Activated gamma-delta T cell (primary cell): ENCODE data around the gene NOB1.
"Not testable (repeated sequence)": the region's sequence is repeated elsewhere in the genome, so short reads cannot be mapped to it uniquely, and the experiment has no call there.

Source experiments
- DNase-seq: peaks from one replicate; lab custom pipeline; 2025; lab: John Stamatoyannopoulos, UW
- total RNA-seq, 2 donors: gene quantifications; one replicate each; lab custom pipeline; 2026; lab: John Stamatoyannopoulos, UW

NOB1 gene
- total RNA-seq: 25.0 to 28.4 reads per million in 2 donors

DNA sequence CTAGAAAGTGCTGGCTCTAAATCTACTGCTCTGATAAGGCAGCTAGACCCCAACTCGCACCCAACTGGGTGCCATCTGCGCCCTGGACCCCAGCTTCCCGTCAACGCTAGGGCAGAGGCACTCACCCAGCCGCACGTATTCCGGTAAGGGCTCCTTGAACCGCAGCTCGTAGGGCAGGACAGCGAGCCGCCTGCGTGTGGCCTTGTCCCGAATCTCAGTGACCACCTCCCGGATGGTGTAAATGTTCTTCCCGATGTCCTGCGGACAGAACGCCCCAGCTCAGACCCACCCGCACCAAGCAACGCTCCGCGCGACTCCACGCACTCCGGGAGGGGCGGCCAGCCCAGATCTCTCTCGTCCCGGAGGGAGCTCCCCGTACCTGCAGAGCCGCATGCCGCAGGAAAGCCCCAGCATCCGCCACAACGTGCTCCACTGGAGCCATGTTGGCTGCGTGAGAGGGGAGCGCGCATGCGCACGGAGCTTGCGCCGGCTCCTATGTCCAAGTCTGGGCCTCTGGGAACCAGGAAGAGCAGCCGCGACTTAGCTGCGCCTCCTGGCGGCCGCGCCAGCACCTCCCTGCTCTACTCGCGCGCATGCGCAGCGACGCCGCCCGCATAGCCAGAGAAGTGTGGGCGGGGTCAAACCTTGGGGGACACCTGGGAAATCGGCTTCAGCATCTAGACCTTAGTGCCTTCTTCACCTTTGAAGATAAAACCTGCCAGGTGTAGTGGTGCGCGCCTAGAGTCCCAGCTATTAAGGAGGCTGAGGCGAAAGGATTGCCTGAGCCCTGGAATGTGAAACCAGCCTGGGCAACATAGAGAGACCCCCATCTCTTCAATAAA is at the start of gene NOB1:
TSS of gene NOB1 (minus strand) at position 458 of the 842 bp plus-strand sequence. CDS start at position 442, 16 bp downstream.
- peak; percentile 99 for DNase-seq

DNA sequence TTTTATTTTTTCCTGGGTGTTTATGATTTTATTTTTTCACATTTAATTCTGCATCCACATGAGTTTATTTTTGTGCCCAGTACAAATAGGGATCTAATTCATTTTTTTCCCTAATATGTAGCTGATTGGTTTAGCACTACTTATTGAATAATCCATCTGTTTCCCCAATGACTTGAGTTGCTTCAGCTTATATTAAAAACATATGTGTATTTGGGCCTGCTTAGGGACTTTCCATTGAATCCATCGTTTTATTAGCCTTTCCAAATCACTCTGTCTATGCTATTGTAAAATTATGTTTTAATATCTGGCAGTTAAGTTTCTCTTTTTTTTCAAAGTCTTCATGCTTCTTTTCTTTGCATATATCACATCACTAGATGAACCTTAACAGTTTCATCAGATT is 49.6 kb upstream of the NOB1 start:
- no peak for DNase-seq

DNA sequence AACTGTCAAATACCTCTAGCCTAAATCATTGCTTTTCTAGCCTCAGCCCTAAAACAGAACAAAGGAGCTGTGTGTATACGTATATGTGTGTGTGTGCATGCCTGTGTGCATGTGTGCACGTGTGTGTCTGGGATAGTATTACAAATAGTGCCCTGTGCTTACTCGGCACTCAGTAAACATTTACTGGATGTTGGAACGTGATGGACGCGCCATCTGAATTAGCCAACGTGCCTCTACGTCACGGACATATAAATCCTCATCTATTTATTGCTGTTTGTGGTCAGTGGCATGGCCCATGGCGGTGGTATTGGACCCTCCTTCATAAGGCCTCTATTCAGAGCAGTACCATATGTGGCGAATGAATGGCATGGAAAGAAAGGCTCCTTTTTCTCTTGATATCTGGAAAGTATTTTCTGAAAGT is 44.9 kb upstream of the NOB1 start:
- DNase-seq: no peak

DNA sequence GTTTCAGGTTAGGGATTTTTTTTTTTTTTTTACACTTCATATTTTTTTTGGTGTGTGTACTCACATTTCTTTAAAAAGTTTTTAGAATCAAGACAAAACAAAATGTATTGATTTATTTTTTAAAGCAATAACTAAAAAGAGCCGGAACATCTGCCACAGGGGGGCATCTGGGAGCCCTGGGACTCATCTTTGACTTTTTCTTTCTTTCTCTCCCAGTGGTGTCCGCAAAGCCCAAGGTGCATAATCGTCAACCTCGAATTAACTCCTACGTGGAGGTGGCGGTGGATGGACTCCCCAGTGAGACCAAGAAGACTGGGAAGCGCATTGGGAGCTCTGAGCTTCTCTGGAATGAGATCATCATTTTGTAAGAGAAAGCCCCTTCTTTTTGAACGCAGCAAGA is 43.7 kb upstream of the NOB1 start:
- no peak for DNase-seq

DNA sequence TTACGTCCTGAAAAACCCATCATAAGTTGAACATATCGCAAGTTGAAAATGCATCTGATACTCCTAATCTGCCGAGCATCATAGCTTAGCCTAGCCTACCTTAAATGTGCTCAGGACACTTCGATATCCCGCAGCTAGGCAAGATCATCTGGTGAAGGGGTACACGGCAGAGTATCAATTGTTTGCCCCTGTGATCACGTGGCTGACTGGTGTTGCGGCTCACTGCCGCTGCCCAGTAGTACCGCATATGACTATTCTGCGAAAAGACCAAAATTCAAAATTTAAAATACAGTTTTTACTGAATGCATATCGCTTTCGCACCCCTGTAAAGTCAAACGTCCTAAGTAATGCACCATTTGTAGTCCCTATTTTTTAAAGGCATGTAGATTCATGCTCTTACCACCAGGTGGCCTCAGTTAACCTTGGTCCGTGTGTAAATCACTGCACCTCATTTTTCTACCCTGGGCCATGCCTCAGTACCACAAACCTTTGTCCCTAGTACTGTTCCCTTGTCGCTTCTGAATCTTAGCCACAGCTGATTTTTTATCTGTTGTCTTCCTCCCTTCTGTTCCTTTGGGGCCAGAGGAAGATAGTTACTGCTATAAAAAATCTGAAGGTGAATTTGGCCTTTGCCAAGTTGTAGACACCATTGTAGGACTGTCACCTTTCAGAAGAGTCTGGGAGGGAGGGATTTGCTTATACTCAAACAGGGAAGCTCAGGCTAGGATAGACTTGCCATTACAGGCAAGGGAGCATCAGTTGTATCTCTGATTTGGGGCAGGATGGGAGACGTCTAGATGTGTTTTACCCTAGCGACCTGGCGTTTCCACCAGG is 41.8 kb upstream of the NOB1 start:
- no peak for DNase-seq

DNA sequence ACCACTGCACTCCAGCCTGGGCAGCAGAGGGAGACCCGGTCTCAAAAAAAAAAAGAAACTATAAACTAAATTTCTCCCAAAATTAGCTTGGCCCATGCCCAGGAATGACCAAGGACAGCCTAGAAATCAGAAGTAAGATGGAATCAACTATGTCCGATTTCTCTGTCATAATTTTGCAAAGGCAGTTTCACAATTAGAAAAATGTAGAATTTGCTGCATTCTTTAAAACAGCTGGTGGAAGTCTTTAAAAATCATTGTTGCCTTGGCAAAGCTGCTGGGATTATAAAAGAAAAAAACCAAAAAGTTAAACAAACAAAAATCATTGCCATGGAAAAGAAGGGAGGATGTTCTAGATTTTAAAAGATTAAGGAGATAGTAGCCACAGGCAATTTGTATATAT is 39.8 kb upstream of the NOB1 start:
- no peak for DNase-seq

DNA sequence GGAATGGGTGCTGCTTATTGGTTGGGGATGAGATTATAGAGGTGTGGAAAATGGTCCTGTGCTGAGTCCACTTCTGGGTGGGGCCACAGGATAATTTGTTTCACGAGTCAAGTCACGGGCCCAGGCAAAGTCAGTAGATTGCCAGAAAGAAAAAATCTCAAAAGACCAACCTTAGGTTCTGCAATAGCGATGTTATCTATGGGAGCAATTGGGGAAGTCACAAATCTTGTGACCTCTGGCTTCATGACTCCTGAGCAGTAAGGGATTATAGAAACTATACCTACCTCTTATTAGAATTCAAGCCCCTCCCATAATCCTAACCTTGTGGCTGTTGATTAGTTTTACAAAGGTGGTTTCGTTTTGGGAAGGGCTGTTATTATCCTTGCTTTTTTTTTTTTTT is 38.8 kb upstream of the NOB1 start:
- DNase-seq: no peak

DNA sequence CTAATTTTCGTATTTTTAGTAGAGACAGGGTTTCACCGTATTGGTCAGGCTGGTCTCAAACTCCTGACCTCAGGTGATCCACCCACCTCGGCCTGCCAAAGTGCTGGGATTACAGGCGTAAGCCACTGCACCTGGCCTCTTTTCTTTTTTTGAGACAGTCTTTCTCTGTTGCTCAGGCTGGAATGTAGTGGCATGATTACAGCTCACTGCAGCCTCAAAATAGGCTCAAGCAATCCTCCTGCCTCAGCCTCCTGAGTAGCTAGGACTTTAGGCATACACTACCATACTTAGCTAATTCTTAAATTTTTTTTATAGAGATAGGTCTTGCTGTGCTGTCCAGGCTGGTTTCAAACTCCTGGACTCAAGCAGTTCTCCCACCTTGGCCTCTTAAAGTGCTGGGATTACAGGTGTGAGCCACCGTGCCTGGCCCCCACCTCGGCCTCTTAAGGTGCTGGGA is 36.7 kb upstream of the NOB1 start:
- not testable (repeated sequence) for DNase-seq

DNA sequence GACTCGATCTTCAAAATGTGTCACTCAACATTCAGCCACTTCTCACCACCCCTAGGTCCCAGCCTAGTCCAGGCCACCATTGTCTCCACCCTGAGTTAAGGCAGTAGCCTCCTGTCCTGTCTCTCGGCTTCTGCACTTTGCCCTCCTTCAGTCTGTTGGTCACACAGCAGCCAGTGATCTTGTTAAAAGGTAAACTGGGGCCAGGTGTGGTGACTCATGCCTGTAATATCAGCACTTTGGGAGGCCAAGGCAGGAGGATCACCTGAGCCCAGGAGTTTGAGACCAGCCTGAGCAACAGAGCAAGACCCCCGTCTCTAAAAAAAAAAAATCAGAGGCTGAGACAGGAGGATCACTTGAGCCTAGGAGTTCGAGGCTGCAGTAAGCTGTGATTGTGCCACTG is 33.2 kb upstream of the NOB1 start:
- DNase-seq: no peak

DNA sequence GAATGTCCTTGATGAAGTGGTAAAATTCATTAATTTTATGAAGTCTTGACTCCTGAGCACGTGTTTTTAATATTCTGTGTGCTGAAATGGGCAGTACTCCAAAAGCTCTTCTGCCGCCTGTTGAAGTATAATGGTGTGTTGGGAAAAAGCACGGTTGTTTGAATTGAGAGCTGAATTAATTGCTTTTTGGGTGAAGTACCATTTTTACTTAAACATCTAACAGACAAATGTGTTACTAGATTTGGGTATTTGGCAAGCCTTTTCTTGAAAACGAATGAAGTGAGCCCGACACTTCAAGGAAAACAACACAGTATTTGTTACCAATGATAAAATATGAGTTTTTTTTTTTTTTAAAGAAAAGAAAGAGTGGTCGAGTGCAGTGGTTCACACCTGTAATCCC is 29.9 kb upstream of the NOB1 start:
- no peak for DNase-seq

DNA sequence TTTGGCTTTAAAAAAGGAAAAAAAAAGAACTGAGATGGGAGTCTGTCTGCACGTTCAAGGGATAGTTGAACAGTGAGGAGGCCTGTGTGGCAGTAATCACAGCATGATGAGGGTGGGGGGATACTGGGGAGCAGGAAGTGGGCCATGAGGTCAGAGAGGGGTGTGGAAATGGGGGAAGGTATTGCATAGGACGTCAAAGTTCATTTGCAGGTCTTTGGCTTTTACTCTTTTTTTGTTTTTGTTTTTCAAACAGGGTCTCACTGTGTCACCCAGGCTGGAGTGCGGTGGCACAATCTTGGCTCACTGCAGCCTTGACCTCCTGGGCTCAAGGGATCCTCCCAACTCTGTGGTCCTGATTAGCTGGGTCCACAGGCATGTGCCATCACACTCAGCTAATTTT is 26.4 kb upstream of the NOB1 start:
- no peak for DNase-seq

DNA sequence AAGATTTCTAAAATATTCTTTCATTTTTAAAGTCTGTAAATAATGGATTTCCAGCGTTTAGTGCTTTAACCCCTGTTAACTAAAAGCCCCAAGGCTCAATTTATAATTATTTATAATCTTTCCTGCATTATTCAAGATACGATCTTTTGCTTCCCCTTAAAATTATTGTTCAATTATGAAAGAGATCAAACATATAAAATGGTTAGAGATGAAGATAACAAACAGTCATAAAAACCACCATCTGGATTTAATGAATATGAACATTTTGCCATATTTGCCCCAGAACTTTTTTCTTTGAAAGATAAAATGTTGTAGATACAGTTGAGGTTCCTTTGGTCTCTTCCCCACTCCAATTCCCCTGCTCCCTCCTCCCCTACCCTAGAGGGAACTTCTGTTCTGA is 25.0 kb upstream of the NOB1 start:
- DNase-seq: no peak

DNA sequence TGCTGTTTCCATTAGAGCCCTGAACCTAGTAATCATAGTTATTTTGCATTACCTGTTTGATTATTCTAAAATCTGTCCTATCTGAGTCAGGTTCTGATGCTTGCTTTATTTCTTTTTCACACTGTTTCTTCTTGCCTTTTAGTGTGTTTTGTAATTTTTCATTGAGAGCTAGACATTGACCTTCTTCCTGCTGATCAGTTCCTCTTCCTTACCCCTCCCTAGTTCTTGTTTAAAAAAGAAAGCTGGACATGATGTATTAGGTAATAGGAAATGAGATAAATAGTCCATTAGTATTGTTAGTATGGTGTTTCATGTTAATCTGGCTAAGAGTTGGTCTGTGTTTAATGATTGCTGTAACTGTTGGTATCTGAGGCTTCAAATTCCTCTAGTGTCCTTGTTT is 20.8 kb upstream of the NOB1 start:
- DNase-seq: no peak

DNA sequence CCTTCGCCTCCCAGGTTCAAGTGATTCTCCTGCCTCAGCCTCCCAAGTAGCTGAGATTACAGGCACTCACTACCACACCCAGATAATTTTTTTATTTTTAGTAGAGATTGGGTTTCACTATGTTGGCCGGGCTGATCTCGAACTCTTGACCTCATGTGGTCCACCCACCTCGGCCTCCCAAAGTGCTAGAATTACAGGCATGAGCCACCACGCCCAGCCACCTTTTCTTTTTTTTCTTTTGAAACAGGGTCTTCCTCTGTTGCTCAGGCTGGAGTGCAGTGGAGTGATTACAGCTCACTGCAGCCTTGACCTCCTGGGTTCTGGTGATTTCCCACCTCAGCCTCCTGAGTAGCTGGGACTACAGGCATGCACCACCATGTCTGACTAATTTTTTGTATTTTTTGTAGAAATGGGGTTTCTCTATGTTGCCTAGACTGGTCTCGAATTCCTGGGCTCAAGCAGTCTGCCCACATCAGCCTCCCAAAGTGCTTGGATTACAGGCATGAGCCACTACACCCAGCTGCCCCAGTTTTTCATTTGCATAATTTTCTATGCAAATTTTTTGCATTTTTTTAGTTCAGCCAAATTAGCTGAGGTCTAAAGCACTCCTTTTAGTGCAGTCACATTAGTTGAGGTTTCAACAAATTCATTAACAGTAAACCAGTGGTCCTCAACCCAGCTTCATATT is 18.7 kb upstream of the NOB1 start:
- no peak for DNase-seq

DNA sequence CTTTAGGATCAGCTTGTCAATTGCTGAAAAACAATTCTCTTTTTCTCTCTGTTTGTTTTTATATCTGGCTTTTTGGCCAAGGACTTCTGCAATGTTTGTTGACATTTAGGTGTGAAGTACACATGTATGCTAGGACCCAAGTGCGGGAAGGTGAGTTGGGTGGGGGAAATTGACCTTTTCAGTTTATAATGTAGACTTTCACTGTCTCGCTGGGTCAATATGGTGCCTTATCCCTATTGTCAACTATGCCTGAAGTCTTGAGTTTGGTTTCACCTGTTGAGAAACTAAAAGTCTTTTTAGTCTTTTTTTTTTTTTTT is 16.9 kb upstream of the NOB1 start:
- no peak for DNase-seq

DNA sequence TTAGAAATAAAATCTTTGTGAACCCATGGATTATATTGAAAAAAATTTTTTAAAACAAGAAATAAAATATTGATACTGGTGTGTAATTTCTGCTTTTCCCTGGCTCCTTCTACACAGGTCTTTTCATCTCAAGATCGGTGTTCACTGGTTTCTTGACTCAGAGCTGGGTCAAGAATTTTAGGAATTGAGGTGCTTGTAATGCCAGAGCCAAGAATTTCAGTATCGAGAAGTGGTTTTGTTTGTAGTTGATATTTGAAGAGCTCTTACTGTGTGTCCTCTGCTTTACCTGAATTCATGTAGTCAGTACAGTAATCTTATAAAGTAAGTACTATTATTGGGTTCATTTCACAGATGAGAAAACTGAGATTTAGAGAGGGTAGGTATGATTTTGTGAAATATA is 14.7 kb upstream of the NOB1 start:
- DNase-seq: no peak

DNA sequence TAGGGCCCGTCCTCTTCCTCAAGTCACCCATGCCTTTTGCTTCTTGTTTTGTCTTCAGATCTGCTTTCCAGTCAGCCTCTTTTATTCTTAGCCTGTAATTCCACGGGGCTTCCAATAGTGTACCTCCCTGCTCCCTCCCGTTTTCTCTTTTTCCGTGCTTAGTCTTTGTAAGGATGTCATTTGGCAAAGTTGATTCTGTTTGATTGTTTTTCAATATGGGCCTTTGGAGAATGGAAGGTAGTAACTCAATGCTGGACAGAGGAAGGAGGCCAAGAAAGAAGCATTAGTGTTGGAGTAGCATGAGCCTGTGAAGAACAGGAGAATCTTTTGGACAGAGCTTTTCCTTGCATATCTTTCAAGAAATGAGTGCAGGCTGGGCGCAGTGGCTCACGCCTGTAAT is 13.9 kb upstream of the NOB1 start:
- DNase-seq: no peak

DNA sequence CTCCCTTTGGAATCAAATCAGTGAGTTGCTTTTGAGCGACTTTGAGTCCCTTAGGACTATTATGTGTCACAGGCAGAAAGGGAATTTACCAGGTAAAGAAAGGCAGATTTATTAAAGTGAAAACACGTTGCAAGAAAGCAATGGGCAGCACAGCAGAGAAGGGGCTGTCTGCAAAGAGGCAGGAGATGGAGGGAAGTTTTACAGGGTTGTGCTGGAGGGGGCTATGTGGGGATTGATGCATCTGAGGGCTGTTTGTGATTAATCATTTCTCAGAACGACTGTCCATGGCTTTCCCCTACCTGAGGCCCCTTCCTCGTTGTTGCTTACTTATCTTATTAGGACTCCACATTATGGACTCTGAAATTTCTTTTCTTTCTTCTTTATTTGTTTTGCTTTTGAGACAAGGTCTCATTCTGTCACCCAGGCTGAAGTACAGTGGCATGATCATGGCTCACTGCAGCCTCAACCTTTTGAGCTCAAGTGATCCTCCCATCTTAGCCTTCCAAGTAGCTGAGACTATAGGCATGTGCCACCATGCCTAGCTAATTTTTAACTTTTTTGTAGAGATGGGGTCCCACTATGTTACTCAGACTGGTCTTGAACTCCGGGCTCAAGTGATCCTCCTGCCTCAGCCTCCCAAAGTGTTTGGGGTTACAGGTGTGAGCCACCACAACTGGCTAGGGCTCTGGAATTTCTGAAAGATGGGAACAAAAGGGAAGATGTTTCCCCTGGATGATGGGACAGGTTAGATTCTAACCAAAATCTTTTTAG is 12.9 kb upstream of the NOB1 start:
- DNase-seq: no peak

DNA sequence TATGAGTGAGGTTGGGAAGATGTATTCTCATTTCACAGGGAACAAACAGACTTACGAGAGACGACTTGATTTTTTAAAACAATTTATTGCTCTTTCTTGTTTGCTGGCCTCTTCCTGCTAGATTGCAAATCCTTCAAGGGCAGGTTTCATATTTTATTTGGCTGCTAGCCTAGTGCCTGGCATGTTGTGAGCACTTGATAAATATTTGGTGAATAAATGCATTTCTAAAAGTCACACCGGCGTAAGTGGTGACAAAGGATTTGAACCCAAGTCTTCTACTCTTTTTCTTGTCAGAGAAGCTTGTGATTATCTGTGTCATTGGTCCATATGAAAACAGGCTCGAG is 8.8 kb upstream of the NOB1 start:
- no peak for DNase-seq

DNA sequence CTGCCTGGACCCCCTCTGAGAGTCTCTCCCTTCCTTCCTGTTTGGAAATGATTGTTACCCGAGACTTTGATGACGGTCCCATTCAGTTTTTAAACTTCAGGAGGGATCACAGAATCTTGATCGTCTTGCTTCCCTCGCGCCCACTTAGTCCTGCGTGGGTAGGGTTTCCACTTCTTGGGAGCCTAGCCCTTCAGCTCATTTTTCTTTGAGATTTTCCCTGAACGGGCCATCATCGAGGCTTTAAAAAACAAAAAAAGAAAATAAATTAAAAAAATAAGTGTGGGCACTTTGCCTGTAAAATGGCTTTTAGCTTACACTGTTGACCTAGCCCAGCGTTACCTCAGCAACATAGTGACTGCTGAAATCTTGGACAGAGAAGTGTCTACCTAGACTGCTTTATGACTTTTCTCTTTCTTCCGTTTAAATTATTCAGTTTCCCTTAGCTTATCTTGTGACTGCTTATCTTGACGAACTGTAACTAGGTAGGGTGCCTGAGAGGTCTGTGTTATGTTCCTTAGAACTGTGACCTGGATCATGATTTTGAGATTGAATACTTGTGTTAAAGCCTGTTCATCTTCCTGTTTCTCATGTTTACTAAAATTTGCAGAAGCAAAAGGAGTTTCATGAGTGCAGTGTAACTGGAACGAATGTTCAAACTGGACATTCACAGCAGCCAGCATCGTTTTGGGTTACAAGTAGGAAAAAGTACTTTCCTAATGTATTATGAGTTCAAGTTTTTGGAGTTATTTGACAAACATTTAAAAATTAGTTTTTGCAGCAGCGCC is 8.3 kb upstream of the NOB1 start:
- no peak for DNase-seq
